Suprapubic skin (tissue), 3 donors: ENCODE data around the gene YTHDF1.

Experiments
- CTCF ChIP-seq, 2 donors: fragments of 200-600 bp in 1 of 2; fragments of 450-650 bp in 1 of 2; sonication (generic) in 1 of 2; IDR thresholded peaks; one replicate each; pipeline ENCODE4 v1.5.1; 2016 to 2019; ENCODE audit warnings: antibody characterized with exemption in 2 of 2, mild to moderate bottlenecking in 1 of 2, moderate library complexity in 1 of 2
- POLR2A ChIP-seq, 2 donors: fragments of 450-650 bp; IDR thresholded peaks; one replicate each; pipeline ENCODE4 v1.6.1; 2017; ENCODE audit warnings: antibody characterized with exemption in 2 of 2, mild to moderate bottlenecking in 2 of 2, moderate library complexity in 2 of 2

- TF ChIP-seq CTCF (IDR thresholded peaks at IDR 0.05): no peak
- no peak for TF ChIP-seq POLR2A (IDR thresholded peaks at IDR 0.05)
These were observed 1.0 kb upstream of the YTHDF1 start for GRCh38 chr20:63216849-63217471.
